Endometrial microvascular endothelial cells (primary cell): Measurements from ENCODE around the gene GPM6B. TPM values are rescaled to one million over a fixed set of nuclear protein-coding genes. Genes with fewer than 3 reads are reported as not detected.

Source experiments
- in situ Hi-C: cut with HindIII; loops from 2 replicates; pipeline ENCODE4 v1.10.0; 2017; ENCODE audit warnings: low sequenced_read_pairs, low pct_unique_long_range_greater_than_20kb; ENCODE audit errors: inconsistent ontology term
- total RNA-seq: library from RNA; depleted of rRNA; stranded (reverse); fragments of >200 nt; gene quantifications from one replicate; pipeline ENCODE4 v1.2.3, GENCODE V29; 2015; ENCODE audit errors: inconsistent ontology term

Gene GPM6B
- total RNA-seq, 1 donor from 2014 or later, result not detected

GRCh38 chrX:13780868-13781427 lies 35.9 kb downstream of the GPM6B start:
- in situ Hi-C loops, result no loop called here

- in situ Hi-C loops, result no loop called here
These were observed 38.0 kb downstream of the GPM6B start for GRCh38 chrX:13778916-13779315.

GRCh38 chrX:13776387-13776786 lies 40.5 kb downstream of the GPM6B start:
- in situ Hi-C loops, result no loop called here

DNA sequence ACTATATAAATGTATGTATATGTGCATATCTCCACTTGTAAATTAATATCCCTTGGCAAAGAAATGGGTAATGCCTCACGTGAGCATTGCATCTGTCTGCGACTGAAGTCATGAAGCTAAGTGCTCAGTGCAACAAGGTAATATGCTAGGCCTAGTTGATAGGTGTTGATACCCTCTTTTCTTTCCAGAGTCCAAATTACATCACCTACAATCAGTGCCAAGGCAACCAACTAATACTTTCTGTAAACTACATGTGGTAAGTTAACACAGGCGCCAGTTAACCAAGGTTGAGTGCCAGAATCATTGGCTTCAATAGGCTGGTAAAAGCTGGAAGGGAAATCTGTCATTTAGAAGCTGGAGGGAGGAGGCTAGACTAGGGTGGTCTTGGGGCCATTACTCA lies 41.1 kb downstream of the GPM6B start:
- in situ Hi-C loops, result no loop called here

DNA sequence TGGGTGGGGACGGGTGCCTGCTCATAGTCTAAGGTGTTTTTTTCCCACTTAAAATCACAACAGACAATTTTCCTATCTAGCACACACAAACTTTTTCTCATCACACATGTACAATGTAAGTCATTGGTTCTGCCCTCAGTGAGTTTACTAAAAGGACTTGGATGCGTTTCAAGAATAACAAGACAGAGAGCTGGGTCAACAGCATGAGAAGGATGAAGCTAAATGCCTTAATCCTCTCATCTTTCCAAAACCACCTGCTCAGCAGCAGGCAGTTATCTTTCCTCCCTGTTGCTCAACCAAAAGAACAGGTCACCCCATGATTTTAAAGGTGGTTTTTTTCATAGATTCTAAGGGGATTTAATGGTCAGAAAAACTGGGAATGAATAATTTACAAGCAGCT lies 42.2 kb downstream of the GPM6B start:
- in situ Hi-C loops, result no loop called here

DNA sequence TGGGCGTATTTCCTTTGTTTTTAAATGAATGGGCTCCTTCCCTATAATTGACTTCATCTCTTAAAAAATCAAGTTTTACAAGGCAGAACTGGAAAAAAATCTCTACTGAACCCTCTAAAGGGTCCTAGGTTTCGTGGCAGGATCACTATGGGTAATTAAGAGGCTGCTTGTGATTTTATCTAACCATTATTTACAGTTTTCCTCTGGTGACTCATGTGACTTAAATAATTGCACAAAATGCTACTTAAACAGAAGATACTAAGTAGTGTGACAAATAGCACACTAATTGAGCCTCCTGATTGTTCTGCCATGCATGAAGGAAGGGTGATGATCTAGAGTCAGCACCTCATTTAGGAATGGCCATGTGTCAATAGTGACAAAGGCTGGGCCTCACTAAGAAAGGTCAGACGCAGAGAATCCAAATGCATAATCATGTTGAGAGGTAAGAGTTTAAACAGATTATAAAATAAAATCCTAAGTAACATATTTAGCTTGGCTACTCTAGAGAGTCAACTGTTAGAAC lies 46.8 kb downstream of the GPM6B start:
- in situ Hi-C loops, result no loop called here

DNA sequence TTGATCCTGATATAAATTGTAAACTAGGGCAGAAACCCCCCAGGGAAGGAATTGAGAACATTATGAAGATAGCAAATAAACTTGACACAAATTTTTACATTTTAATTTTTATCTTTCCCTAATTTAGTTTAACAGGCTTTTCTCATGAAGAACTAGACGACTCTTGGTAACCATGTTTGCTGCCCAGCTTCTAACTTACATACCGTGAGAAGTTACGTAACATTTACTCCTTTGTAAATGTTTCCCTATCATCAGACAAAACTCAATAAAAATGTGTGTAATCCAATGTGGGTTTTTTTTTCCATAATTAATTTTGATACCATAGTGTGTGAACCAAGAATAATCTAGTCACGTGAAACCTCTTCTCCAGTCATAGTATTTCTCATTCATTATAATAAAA lies 48.0 kb downstream of the GPM6B start:
- in situ Hi-C loops, result no loop called here

DNA sequence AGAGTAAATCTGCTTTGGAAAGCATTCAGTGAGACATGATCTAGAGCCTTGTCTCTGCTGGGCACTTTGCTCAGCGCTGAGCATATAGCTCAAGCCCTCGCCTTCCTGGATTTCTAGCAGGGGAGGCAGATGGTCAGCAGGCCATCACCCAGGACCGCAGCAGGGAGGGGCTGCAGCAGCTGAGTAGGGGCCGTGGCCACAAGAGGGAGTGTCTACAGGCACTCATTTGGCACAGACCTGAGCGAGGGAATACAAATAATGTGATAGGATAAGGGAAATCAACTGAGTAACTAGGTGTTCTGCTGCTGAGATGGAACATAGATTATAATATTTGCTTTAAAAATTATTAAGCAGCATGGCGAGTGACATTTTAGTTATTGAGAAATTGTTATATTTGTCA lies 52.1 kb downstream of the GPM6B start:
- in situ Hi-C loops, result no loop called here

DNA sequence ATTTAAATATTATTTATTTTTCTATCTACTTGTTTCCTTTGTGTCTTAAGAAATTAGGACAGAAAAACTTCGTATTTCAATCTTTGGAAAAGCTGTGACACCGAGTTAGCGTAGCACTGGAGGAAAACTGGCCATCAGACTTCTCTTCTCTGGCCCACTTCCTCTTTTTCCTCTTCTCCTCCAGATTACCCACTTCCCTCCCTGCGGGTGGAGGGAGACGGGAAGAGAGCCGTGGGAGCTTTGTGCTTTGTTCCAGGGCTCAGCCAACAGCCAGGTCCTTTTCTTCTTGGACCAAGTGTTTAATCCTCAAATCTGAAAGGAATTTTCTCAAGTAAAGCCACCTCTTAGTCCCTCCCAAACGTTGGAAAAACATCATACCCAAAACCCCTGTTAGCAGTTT lies 52.6 kb downstream of the GPM6B start:
- in situ Hi-C loops, result no loop called here

- in situ Hi-C loops, result no loop called here
These were observed 53.4 kb downstream of the GPM6B start for GRCh38 chrX:13763489-13763888.

DNA sequence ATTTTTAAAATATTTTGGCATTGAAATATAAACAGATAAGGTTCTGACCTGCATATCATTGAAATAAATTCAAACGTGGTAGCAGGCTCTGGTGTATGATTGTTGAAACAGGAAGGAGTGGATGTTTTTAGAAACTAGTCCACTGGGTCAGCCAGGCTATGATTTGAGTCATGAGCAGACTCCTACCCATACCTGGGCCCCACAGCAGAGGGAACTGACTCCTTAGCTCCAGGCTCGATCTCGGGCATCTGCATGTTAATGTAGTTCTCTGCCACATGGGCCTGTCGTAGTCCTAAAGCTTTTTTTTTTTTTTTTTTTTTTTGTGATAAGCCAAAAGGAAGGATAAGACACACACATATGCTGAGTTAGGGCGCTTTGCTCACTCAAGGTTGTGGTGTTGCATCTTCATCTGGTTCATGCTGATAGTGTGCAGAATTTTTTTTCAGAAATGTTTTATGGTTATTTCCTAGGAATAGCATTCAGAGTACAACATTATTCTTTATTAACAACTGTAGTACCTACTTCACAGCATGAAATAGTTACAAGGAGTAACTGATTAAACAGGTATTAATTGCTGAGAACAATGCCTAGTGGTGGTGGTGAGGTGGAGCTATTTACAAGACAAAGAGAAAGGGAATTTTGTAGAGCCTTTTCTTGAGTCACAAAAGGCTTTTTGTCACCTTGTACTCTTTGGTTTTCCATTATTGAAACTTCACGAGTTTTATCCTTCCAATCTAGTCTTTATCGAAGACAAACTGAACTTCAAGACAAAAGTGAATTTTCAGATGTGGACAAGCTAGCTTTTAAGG lies 55.1 kb downstream of the GPM6B start:
- in situ Hi-C loops, result no loop called here

GRCh38 chrX:13760426-13760825 lies 56.5 kb downstream of the GPM6B start:
- in situ Hi-C loops, result no loop called here

GRCh38 chrX:13759152-13759718 lies 57.7 kb downstream of the GPM6B start:
- in situ Hi-C loops, result no loop called here

GRCh38 chrX:13756381-13756780 lies 60.5 kb downstream of the GPM6B start:
- in situ Hi-C loops, result no loop called here

- in situ Hi-C loops, result no loop called here
These were observed 61.6 kb downstream of the GPM6B start for GRCh38 chrX:13755254-13755653.

DNA sequence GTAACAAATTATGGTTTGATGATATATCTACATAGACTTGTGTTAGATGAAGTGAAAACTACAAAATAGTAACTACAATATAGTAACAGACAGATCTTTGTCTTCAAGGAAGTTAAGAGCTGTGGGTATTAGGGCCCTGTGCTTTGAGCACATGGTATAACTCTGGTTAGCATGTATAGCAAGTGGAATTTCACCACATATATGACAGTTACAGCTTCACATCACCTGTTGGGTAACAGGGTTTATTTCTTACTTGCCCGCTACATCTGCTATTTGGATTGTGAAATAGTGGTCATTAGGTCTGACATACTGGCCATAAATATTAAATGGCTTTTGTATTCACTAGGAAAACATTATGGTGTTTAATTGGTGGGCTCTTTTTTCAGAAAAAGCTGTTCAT lies 62.1 kb downstream of the GPM6B start:
- in situ Hi-C loops, result no loop called here

DNA sequence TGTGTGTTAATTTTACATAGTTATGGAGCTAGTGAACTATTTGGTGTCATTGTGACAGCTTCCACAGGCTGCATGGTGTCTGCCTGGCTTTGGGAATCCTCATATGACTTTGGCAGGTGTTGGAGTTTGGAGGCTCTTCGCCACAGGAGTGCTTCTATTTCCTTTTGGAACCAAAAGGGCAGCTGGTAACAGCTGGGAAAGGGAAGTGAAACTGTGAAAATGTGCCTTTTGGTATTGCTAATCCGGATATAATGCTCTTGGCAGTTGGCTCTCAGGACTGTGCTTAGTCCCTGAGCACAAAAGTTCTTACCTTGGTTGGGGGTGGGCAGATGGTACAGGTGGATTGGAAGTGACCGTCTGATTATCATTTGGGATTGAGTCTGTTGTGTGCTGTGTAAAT lies 64.2 kb downstream of the GPM6B start:
- in situ Hi-C loops, result no loop called here

DNA sequence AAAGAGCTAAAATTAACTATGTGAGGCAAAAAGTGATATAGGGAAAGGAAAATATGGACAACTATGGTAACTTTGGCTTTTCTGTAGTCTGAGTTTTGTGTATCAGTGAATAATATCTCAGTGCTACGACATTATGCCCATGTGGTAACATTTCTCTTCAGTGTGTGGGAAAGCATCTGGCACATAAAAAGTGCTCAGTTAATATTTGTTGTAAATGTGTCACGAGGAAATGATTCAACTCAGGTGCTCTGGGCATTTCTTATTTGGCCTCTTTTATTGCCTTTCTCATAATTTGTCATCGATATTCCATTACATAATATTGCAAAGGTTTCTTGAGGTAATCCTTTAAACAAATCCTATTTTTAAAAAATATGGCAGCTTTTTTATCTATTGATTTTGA lies 64.8 kb downstream of the GPM6B start:
- in situ Hi-C loops, result no loop called here

DNA sequence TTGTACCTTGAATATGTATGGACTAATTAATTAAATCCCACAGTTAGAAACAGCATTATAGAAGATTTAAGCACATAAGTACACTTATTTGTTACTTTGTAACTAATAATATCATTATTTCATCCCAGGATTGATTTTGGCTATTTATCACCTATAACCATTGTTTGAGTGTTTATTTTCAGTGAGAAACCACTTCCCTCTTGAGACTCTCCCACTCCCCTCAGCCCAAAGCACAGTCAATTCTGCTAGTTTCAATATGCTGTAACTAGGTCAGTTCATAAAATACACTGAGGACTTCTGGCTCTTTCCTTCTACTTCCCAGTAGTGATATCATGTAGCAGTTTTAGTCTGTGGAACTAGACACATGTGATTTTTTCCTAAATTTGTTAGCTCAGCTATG lies 66.1 kb downstream of the GPM6B start:
- in situ Hi-C loops, result no loop called here

DNA sequence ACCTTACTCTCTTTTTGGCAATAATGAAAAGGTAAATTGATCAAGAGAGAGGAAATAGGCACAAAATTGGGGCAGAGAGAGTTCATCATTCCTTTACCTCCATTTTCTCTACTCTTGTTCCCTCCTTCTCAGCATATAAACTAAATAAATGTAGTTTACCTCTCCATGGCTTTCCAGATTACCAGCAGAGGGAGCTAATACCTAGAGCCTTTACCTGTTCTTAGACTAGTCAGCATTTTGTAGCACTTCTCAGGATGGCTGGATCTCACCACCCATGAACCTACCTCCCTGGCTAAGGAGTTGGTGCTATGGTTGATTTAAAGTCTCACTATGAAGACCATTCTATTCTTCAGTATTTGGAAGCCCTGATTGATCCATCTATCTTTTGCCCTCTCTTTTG lies 66.7 kb downstream of the GPM6B start:
- in situ Hi-C loops, result no loop called here
